MM.1S (cell line): ENCODE data around the gene PPM1M.

ENCODE experiments used
- DNase-seq: peaks from one replicate; pipeline ENCODE4 v3.0.0-alpha.2; 2015
- H2AFZ ChIP-seq: fragments of 300-600 bp; sonication (generic); 2 replicates; pipeline ENCODE4 v1.6.0; 2016; ENCODE audit warnings: antibody characterized with exemption, low read length
- H3F3A ChIP-seq: fragments of 300-600 bp; sonication (generic); 2 replicates; pipeline ENCODE4 v1.6.1; 2016; ENCODE audit warnings: mild to moderate bottlenecking, antibody characterized with exemption, low read length, moderate library complexity, mixed read lengths; ENCODE audit not compliant: insufficient read depth
- H3K27ac ChIP-seq: fragments of 300-600 bp; sonication (generic); 2 replicates; pipeline ENCODE4 v1.5.1; 2016; ENCODE audit warnings: mild to moderate bottlenecking, low read length
- H3K27me3 ChIP-seq: fragments of 300-600 bp; sonication (generic); replicated peaks from 2 replicates; pipeline ENCODE4 v1.6.0; 2016; ENCODE audit warnings: low read length; ENCODE audit not compliant: insufficient read depth
- H3K36me3 ChIP-seq: fragments of 300-600 bp; sonication (generic); replicated peaks from 2 replicates; pipeline ENCODE4 v1.6.1; 2016; ENCODE audit warnings: mild to moderate bottlenecking, low read length, mixed read lengths; ENCODE audit not compliant: insufficient read depth
- H3K4me1 ChIP-seq: fragments of 300-600 bp; sonication (generic); 2 replicates; pipeline ENCODE4 v1.6.1; 2016; ENCODE audit warnings: low read length, mixed read lengths
- H3K4me2 ChIP-seq: fragments of 300-600 bp; sonication (generic); 2 replicates; pipeline ENCODE4 v1.6.0; 2016; ENCODE audit warnings: low read depth, low read length
- H3K4me3 ChIP-seq: fragments of 300-600 bp; sonication (generic); 2 replicates; pipeline ENCODE4 v1.5.1; 2016; ENCODE audit warnings: low read length, mixed read lengths
- H3K79me2 ChIP-seq: fragments of 300-600 bp; sonication (generic); 2 replicates; pipeline ENCODE4 v1.6.1; 2016; ENCODE audit warnings: mixed run types, low read length, mixed read lengths
- H3K9ac ChIP-seq: fragments of 300-600 bp; sonication (generic); 2 replicates; pipeline ENCODE4 v1.6.1; 2016; ENCODE audit warnings: low read length, mixed read lengths
- H3K9me2 ChIP-seq: fragments of 300-600 bp; sonication (generic); replicated peaks from 2 replicates; pipeline ENCODE4 v1.6.1; 2016; ENCODE audit warnings: mild to moderate bottlenecking, low read length, mixed read lengths; ENCODE audit not compliant: insufficient read depth
- H3K9me3 ChIP-seq: fragments of 300-600 bp; sonication (generic); replicated peaks from 2 replicates; pipeline ENCODE4 v1.6.1; 2016; ENCODE audit warnings: mild to moderate bottlenecking, low read length, mixed read lengths; ENCODE audit not compliant: insufficient read depth
- H4K20me1 ChIP-seq: fragments of 300-600 bp; sonication (generic); 2 replicates; pipeline ENCODE4 v1.6.1; 2016; ENCODE audit warnings: mild to moderate bottlenecking, low read length, moderate library complexity, mixed read lengths; ENCODE audit not compliant: insufficient read depth
- EZH2 ChIP-seq: fragments of 300-600 bp; sonication (generic); optimal IDR thresholded peaks from 2 replicates; pipeline ENCODE3; 2017; ENCODE audit warnings: low read depth, mild to moderate bottlenecking, antibody characterized with exemption, low read length, mixed read lengths
- EZH2phosphoT487 ChIP-seq: fragments of 300-600 bp; sonication (generic); IDR thresholded peaks from 2 replicates; pipeline ENCODE4 v1.6.1; 2018; ENCODE audit warnings: antibody characterized with exemption, low read length
- TF ChIP-seq, protein P1 (sequence below): fragments of 300-600 bp; sonication (generic); IDR thresholded peaks from 2 replicates; pipeline ENCODE4 v1.5.1; 2016; ENCODE audit warnings: antibody characterized with exemption, low read length, mixed read lengths

PPM1M gene

DNA sequence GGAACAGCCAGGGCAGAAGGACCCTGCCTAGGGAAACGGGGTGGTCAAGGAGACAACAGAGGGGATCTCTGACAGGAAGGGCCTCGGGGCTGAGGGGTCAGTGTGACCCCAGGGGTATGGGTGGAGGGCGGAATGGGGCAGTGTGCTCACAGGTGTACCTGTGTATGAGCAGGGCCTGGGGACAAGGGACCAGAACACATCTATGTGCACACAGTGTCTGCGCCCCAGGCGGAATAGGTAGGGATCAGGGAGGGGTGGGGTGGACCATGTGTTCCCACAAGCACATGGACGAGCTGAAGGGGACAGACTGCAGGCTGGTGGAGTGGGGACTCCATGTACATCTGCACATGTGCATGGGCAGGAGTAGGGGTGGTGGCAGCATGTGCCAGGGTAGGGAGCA is 15.1 kb upstream of the PPM1M start:
- Histone ChIP-seq H3K4me2 (no peak overlapping the region), H3K36me3 (no peaks in the 10 kb centered on the region)

GRCh38 chr3:52230889-52231499 is 14.6 kb upstream of the PPM1M start:
- Histone ChIP-seq H3K9ac (no peak overlapping the region), H3K9me3 (no peaks in the 10 kb centered on the region), H3K27me3 (no peaks in the 10 kb centered on the region), H3K9me2 (no peaks in the 10 kb centered on the region), H3K27ac (no peak overlapping the region), H4K20me1 (no peaks in the 10 kb centered on the region), H3F3A (no peaks in the 10 kb centered on the region; the same call in 1 of the 2 replicates), H3K4me3 (no peak overlapping the region), H3K4me1 (peaks cover 9% of the 10 kb centered on the region), H3K36me3 (no peaks in the 10 kb centered on the region), H2AFZ (no peak overlapping the region), H3K4me2 (no peak overlapping the region), H3K79me2 (0 out of 2 replicates have a peak, but pooled peaks cover 3% of the 10 kb centered on the region)
- TF ChIP-seq, protein P1, sequence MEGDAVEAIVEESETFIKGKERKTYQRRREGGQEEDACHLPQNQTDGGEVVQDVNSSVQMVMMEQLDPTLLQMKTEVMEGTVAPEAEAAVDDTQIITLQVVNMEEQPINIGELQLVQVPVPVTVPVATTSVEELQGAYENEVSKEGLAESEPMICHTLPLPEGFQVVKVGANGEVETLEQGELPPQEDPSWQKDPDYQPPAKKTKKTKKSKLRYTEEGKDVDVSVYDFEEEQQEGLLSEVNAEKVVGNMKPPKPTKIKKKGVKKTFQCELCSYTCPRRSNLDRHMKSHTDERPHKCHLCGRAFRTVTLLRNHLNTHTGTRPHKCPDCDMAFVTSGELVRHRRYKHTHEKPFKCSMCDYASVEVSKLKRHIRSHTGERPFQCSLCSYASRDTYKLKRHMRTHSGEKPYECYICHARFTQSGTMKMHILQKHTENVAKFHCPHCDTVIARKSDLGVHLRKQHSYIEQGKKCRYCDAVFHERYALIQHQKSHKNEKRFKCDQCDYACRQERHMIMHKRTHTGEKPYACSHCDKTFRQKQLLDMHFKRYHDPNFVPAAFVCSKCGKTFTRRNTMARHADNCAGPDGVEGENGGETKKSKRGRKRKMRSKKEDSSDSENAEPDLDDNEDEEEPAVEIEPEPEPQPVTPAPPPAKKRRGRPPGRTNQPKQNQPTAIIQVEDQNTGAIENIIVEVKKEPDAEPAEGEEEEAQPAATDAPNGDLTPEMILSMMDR = no peak
- TF ChIP-seq EZH2 (no peak), EZH2phosphoT487 (no peak)
- DNase-seq = no peak

More for the DNA sequence above, 15.1 kb upstream of the PPM1M start:
- Histone ChIP-seq H3K9me3 (no peaks in the 10 kb centered on the region), H3K27me3 (no peaks in the 10 kb centered on the region), H3K9ac (no peak overlapping the region), H3F3A (peaks cover under 1% of the 10 kb centered on the region; the same call in 1 of the 2 replicates), H3K27ac (no peak overlapping the region), H3K79me2 (0 out of 2 replicates have a peak, but pooled peaks cover 3% of the 10 kb centered on the region), H2AFZ (no peak overlapping the region), H3K9me2 (no peaks in the 10 kb centered on the region), H4K20me1 (no peaks in the 10 kb centered on the region), H3K4me1 (peaks cover 14% of the 10 kb centered on the region), H3K4me3 (no peak overlapping the region)
- no peak for DNase-seq
- TF ChIP-seq EZH2 (no peak), EZH2phosphoT487 (no peak)
- TF ChIP-seq, protein P1 = no peak

DNA sequence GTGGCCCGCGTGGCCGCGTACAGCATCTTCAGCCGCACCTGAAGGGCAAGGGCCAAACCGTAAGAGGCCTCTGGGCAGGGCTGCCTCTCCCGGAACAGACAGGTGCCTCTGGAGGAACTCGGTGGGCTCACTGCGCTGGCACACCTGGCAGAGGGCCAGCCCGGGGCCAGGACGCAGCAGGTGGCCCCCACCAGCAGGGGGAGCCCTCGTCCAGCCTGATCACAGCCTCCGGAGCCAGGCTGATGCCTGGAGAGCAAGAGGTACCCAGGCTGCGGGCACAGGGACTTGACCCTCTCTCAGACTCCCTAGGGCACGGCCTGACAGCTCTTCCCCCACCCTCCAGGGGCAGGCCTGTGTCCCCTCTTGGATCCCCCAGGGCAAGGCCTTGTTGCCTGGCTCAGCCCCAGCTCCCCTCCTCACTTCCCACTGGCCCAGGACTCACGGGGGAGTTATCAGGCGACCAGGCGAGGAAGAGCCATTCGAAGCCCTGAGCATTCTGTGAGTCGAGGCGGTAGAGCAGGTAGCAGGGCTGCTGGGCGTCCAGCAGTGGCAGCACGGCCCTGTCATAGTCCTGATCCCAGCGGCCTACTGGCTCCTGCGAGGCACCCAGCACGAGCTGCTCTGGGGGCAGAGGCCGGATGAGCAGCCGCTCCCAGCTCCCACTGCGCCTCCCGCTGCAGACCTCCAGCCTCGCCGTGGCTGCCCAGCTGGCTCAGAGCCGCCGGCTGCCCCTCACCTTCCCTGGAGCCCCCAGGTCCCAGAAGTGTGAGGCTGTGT is 13.9 kb upstream of the PPM1M start:
- TF ChIP-seq, protein P1 = peak; percentile 93
- no peak for TF ChIP-seq EZH2
- H3K4me3 ChIP-seq = no peak overlapping the region
- no peak overlapping the region for H3K27ac ChIP-seq
- peak; percentile 73 for DNase-seq
- H3K9me2 ChIP-seq = no peaks in the 10 kb centered on the region
- no peak overlapping the region for H3K9ac ChIP-seq
- peaks cover 8% of the 10 kb centered on the region for H3K79me2 ChIP-seq
- no peaks in the 10 kb centered on the region for H3K27me3 ChIP-seq
- H3F3A ChIP-seq = no peaks in the 10 kb centered on the region; the same call in 1 of the 2 replicates
- H3K4me1 ChIP-seq = peaks cover 6% of the 10 kb centered on the region
- no peaks in the 10 kb centered on the region for H4K20me1 ChIP-seq
- H3K36me3 ChIP-seq = no peaks in the 10 kb centered on the region
- H3K4me2 ChIP-seq = no peak overlapping the region
- H3K9me3 ChIP-seq = no peaks in the 10 kb centered on the region
- no peak overlapping the region for H2AFZ ChIP-seq
